ENCODE results near the gene SLC13A3.

The SLC13A3 gene

DNA sequence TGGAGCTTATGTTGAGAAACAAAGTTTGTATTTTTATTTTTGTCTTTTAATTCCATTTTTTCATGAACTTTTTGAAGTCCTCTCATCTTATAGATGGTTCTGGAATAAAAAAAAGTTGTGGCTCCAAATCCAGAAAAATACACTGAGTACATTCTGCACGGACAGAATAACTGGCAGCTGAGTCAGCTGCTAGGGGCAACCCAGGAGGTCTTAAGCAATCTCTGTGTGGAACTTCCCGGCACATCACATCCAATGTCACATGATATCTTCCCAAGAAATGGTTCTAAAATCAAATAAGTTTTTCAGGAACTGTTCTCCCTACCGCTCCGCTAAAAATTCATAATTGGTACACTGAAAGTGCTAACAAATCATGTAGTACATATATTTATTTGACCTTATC, 29.8 kb downstream of the SLC13A3 start:
- no peak for DNase-seq (ENCODE audit: extremely low read depth, low read depth)
- TF ChIP-seq, protein P1, sequence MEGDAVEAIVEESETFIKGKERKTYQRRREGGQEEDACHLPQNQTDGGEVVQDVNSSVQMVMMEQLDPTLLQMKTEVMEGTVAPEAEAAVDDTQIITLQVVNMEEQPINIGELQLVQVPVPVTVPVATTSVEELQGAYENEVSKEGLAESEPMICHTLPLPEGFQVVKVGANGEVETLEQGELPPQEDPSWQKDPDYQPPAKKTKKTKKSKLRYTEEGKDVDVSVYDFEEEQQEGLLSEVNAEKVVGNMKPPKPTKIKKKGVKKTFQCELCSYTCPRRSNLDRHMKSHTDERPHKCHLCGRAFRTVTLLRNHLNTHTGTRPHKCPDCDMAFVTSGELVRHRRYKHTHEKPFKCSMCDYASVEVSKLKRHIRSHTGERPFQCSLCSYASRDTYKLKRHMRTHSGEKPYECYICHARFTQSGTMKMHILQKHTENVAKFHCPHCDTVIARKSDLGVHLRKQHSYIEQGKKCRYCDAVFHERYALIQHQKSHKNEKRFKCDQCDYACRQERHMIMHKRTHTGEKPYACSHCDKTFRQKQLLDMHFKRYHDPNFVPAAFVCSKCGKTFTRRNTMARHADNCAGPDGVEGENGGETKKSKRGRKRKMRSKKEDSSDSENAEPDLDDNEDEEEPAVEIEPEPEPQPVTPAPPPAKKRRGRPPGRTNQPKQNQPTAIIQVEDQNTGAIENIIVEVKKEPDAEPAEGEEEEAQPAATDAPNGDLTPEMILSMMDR (IDR thresholded peaks at IDR 0.05; ENCODE audit: low read depth, low read length): no peak

DNA sequence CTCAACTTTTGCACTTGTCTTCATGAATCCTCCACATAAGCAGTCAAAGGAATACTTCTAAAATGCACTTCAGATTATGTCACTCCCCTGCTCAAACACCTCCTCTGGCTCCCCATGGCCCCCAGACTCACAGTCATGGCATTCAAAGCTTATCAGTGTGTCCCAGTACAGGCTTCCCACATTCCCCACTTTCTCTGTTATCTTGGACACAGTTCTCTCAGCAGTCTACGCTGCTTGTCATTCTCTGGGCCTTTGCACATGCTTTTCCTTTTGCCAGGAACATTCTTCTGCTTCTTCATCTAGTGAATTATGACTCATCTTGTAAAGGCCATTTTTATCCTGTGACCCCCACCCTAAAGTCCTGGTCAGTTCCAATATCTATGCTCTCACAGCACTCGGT, 31.8 kb downstream of the SLC13A3 start:
- DNase-seq (ENCODE audit: extremely low read depth, low read depth): no peak
- TF ChIP-seq, protein P1 (IDR thresholded peaks at IDR 0.05; ENCODE audit: low read depth, low read length): no peak

DNA sequence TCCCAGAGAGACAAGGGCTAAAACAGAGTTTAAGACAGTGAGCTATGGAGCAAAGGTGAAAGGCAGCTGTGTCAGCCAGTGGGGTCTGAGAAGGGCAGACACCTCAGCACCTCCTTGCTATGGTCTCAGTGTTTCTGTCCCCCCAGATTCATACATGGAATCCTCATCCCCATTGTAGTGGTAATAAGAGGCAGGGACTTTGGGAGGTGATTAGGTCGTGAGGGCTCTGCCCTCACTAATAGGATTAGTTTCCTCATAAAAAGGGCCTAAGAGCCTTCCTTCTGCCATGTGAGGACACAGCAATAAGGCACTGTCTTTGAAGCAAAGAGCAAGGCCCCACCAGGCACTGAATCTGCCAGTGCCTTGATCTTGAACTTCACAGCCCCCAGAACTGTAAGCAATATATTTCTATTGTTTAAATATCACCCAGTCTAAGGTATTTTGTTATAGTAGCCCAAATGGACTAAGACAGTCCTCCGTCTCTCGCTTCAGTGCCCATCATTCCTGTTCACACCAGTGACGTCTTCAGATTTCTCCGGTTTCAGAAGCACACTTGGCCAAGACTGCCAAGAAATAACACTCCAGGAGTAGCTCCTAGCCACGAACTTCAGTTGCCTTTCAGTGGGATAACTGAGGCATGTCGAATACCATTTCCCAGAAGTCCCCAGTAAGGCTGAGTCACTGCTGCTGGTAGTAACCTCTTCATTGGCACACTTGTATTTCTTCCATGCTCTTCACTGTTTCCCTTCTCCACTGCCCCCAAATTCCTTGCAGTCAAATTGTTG, 32.8 kb downstream of the SLC13A3 start:
- DNase-seq (ENCODE audit: extremely low read depth, low read depth): no peak
- TF ChIP-seq, protein P1 (IDR thresholded peaks at IDR 0.05; ENCODE audit: low read depth, low read length): no peak

DNA sequence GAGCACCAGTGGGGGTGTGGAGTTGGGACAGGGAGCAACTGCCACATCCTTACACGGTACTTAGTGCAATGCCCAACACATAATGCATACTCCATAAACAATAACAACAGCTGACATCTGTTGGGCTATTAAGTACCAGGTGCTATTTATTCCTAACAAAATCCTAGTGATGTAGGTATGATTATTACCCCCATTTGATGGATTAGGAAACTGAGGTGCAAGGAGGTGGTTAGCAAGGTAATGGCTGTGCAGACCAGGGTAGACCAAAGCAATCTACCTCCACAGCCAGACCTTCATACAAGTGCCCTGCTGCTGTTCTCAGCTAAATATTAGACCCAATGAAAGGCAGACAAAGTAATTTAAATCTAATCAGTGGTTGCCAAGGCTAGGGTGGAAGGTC, 36.8 kb downstream of the SLC13A3 start:
- no peak for DNase-seq (ENCODE audit: extremely low read depth, low read depth)
- TF ChIP-seq, protein P1 (IDR thresholded peaks at IDR 0.05; ENCODE audit: low read depth, low read length): no peak

DNA sequence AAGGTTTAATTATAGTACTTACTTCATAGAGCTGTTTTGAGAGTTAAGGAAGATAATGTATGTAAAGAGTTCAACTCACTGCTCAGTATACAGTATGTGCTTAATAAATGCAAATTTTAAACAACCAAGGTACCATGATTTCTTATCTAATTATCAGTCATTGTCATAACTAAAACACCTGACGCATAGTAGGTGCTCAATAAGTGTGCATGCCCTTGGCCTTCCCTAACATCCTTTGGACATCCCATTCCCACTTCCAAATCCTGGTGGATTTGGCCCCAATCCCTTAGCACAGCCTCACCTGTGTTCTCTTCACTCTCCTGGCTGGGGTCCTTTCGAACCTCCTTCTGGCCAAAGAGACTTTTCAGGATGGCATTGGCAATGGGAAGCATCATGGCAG, 41.1 kb downstream of the SLC13A3 start:
- TF ChIP-seq, protein P1 (IDR thresholded peaks at IDR 0.05; ENCODE audit: low read depth, low read length): no peak
- DNase-seq (ENCODE audit: extremely low read depth, low read depth): no peak

DNA sequence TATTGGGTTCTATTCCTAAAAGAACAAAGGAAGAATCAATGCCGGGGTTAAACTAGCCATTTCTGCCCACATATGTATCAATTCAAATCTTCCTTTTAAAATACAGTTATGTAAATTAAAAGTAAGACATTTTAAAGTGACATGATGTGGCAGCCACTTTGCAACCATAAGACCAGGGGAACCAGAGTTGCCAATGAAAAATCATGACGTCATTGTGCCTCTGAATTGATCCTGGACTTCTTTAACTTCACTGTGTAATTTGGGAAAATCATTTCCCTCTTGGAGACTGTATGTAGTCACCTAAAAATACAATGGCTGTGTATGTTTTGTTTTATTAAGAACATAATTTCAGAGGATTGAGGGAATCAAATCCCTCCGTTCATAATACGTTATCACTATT, 42.2 kb downstream of the SLC13A3 start:
- TF ChIP-seq, protein P1 (IDR thresholded peaks at IDR 0.05; ENCODE audit: low read depth, low read length): no peak
- no peak for DNase-seq (ENCODE audit: extremely low read depth, low read depth)

DNA sequence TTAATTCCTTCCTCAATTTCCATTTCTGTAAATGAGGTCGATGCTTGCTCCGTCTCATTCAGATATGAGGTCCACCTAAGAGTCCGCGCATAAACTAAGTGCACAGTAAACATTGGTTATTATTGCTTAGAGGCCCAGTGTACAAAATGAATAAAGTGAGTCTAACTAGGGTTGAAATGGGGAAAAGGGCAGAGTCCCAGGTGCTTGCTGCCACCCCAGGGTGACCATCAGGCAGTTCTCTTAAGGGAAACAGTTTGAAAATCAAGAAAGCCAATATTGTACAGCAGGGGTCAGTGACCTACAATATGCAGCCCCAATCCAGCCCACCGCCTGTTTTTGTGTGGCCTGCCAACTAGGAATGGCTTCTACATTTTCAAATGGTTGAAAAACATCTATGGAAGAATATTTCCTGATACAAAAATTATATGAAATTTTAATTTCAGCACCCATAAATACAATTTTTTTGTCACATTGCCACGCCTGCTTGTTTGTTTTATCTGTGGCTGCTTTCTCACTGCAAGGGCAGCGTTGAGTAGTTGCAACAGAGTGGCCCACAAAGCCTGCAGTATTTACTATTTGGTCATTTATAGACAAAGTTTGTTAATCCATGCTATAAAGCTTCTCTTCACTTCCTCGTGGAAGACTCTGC, 43.3 kb downstream of the SLC13A3 start:
- no peak for DNase-seq (ENCODE audit: extremely low read depth, low read depth)
- TF ChIP-seq, protein P1 (IDR thresholded peaks at IDR 0.05; ENCODE audit: low read depth, low read length): no peak

Data from AG09319 (cell line).